HL-60/S4 treated with retinoic acid at 250 ng/mL for 4 days and 3 days (cell line): ENCODE data around the gene CFAP157.

ENCODE experiments used
- in situ Hi-C: fragments of 300-500 bp; cut with MboI; formaldehyde crosslinking; loops from 2 replicates; pipeline ENCODE4 v1.7.0; 2022; ENCODE audit warnings: low sequenced_read_pairs

The CFAP157 gene

DNA sequence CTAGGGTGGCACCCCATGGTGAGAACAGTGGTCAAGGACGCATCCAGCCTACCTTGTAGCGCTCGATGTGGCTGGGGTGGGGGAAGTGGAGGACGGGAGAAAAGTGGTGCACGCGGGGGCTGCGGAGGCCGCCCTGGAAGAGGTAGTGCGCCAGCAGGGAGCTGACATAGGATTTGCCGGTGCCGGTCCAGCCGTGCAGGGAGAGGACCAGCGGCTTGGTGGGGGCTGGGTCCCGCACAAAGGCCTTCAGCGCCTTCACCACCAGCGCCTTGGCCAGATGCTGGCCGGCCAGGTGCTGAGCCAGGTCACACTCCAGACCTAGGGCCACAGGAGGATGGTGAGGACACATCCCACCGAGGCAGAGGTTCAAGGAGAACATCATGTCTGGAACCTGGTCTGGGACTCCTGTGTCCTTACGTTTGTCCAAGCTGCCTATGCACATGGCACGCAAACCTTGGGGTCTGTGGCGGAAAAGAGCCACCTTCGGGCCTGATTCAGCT lies 27.5 kb downstream of the CFAP157 start:
- in situ Hi-C loops, result loop anchor here (10.0 kb wide), 2 partner anchors 131 to 229 kb away; no protein-coding TSS in a partner anchor

DNA sequence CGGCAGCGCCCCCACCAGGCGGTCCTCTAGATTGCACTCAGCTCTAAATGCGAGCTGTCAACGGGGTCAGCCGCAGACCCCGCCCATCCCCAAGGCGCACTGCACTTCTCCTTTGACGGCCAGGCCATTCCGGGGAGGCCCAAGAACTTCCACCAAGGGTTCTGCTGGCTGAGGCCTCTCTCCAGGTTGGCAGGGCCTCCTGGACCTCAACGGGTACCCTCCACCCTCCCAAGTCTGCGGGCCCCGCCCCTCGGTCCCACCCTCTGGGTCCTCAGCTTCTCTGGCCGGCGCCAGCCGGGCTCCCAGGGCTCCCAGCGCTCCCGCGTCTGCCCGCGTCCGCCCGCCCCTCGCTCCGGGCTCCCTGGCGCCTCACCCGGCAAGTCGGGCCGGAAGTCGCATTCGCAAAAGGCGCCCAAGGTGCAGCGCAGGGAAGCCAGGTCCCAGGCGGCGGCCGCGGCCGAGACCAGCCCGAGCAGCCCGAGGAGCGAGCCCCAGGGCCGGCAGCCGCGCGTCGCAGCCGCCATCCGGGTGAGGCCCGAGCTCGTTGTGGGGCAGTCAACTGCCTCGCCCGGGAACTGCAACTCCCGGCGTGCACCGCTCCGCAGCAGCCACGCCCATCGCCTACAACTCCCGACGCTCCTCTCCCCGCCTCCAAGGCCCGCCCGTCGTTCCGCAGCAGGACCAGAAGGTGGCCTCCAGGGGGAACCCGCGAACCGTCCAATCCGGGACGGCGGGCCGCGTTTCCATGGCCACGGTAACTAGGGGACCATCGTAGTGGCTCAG lies 28.1 kb downstream of the CFAP157 start, which contains the start of gene TOR2A:
Gene TOR2A, minus strand, starts transcription at position 548 of the 783 bp plus-strand sequence. Its CDS starts 24 bp downstream, at position 524.
- in situ Hi-C loops, result loop anchor here (10.0 kb wide), 2 partner anchors 130 to 230 kb away; no protein-coding TSS in a partner anchor

DNA sequence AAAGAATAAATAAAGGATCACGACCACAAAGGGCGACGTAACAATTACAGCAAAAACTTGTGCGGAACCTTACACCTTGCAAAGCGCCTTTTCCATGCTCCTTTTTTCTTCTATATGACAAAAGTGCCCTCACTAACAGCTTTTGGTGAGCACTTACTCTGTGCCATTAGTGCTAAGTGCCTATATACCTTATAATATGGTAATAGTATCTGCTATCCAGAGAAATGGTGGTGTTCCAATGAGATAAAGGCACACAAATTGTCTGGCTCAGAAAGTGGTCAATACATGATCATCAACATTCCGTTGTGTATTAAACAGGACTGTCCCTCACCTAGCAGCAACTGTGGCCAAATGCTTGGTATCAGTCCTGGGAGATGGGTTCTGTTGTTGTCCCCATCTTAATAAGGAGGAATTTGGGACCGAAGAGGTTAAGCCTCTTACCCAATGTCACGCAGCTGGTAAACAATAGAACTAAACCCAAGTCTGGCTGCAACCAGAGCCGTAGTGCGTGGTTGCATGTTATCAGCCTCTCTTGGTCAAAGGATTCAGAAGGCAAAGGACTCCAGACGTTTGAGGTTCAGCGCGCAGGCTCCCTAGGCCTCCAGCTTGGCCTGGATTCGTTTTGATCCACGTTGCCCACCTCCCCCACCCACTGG lies 28.9 kb downstream of the CFAP157 start:
- in situ Hi-C loops, result loop anchor here (10.0 kb wide), 2 partner anchors 129 to 231 kb away; no protein-coding TSS in a partner anchor

DNA sequence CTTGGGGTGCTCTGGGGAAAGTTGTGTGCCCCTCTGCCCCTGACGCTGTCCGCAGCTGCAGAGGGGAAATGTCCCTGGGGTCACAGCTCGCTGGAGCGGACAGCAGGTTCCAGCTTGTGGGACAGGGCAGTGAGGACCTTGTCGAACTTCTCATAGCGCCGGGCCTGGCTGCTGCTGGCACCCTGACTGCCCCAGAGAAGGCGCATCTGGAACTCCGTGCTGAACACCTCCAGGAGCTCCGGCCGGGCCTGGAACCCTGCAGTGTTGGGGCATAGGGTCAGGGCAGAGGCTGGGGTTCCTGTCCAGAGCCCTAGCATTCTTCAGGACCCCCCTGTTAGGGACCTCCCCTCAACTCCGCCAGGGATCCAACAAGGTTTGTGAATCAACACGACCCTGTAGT lies 31.9 kb downstream of the CFAP157 start:
- in situ Hi-C loops, result loop anchor here (10.0 kb wide), 2 partner anchors 126 to 234 kb away; no protein-coding TSS in a partner anchor

DNA sequence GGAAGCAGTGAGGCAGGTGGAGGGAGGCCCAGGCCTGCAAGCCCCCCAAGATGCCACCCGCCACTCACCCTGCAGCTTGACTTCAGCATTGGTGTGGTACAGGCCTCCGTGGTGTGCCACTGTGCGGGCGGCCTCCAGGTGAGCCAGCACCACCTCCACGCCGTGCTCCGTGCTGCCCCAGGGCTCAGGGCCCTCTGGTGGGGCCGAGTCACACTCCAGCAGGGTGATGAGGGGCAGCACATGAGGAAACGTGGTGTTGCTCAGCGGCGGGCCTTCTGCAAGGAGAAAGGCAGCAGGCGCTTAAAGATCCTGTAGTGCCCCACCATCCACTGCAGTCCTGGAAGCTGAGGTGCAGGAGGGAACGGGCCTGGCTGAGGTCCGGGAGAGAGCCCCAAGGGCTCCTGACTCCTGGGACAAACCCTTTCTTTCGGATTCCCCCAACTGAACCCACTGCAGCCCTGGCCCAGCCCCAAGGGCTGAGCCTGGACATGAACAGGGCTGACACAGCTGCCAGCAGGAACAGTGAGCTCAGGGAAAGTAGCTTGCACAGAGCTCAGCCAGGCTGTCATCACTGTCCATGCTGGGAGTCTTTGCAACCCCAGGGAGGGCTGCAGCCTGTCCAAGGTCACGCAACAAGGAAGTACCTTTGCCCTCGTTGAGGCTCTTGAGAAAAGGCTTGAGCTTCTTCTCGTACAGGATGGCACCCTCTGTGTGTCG lies 33.0 kb downstream of the CFAP157 start:
- in situ Hi-C loops, result loop anchor here (10.0 kb wide), 2 partner anchors 125 to 235 kb away; no protein-coding TSS in a partner anchor

DNA sequence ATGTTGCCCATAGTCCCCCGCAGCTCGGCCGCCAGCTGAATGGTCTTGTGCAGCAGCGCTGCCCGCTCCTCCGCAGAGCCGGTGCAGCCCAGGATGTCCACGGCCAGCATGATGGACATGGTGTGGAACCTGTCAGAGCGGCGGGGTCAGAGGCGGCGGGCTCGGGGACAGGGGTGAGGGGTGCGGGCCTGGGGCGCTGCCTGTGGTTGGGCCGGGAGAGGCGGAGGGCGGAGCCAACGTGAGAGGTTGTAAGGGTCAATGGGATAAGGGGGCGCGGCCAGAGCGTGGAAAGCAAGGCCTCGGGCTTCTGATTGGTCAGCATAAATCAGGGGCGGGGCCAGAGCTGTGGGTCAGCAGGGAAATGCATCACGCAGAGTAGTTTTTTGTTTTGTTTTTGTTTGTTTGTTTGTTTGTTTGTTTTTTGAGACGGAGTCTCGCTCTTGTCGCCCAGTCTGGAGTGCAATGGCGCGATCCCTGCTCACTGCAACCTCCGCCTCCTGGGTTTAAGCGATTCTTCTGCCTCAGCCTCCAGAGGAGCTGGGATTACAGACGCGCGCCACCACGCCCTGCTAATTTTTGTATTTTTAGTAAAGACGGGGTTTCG lies 35.1 kb downstream of the CFAP157 start:
- in situ Hi-C loops, result no loop called here

DNA sequence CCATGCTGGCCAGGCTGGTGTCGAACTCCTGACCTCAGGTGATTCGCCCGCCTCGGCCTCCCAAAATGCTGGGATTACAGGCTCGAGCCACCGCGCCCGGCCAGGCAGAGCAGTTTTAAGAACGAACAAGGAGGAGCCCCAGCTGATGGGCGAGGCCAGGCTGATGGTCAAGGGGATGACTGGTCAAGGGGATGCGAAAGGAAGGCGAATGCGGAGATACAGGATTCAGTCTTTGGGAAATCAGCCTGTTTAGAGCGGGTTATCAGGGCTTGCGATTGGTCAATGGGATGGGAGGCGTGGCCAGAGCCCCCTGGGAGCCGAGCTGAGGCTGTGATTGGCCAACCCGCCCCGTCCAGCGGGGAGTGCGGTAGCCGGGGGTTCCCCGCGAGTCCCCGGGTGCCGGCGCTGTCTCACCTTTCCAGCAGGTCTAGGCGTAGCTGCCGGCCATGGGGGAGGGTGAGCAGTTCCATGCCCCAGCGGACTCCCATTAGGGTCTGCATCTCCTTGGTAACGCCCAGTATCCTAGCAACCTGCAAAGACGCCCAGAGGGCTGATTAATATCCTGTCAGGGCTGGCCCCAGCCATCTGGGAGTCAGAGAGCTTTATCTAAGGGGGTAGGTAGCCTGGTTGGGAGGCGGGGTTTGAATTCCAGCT lies 35.8 kb downstream of the CFAP157 start:
- in situ Hi-C loops, result no loop called here

DNA sequence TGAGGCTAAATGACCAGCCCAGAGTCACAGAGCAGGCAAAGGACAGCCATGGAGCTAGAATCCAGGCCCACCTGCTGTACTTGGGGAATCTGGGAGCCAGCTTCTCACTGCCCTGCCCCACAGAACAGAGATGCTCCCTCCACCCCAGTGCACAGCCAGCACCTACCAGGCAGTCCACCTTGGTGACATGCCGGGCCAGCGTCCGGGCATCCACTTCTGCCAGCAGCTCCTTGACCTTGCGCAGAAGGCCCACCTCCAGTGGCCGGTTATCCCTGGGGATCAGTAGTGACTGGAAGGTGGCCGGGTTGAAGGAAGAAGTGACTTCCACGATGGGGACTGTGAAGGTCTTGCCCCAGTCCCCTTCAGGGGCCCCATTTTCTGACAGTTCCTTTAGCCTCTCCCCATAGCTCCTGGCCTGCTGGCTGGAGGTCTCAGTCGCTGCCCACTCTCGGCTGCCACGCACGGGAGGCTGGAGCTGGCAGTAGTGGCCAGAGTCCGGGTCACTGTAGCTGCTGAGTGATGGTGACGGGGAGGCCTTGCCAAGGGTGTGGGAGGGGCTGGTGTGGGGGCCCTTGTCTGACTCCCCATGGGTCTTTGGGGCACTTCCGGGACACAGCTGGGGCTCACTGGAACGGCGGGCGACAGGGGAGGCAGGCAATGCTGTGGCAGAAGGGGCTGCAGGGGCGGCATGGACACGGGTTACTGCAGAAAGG lies 37.8 kb downstream of the CFAP157 start:
- in situ Hi-C loops, result no loop called here

DNA sequence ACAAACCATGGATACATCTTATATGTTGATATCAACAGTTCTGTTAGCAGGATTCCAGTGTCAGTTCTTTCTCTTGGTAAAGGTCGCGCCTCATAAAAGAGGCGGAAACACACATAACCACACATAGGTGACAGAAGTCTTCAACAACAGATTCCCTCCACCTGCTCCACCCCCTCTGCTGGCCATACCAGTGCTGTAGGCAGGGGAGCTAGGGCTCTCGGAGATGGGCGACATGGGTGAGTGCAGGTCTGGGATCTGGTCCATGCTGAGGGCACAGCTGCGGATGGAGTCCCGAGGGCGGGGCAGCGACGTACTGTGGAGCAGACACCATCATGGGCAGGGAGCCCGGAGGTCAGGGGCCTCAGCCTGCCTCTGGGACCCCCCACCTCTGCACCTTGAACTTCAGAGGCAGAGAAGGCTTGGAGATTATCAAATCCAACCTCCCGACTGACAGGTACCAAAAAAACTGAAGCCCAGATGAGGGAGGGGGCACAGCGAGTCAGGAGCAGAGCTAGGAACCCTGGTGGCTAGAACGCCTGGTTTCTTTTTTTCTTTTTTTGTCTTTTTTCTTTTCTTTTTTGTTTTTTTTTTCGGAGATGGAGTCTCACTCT lies 40.3 kb downstream of the CFAP157 start:
- in situ Hi-C loops, result no loop called here

DNA sequence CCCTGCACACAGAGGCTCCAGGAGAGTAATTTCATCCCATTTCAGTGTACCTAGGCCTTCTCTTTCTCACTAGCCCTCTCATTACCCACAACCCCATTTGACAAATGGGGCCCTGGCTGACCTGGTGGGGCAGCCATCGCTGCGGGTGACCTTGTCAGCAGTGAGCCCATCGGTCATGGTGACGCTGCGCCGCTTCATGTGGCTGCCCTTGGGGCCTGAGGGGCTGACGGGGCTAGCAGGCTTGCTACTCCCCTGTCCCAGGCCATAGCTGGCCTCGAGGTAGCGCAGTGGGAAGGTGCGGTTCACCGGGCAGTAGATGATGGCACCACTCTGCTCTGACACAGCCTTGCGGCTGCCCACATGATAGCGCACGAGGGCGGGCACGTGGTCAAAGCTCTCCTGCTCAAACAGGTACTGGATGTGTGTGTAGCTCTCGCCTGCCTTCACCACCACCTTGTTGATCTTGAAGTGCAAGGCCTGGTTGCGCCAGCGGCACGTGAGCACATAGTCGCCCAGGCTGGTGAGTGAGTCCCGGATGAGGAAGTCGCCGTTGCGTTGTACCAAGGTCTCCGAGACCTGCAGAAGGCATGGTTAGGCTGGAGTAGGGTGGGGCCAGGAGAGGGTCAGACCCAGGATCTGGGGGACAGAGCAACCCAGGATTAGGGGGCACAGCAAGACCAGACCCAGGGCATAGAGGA lies 42.5 kb downstream of the CFAP157 start:
- in situ Hi-C loops, result no loop called here

DNA sequence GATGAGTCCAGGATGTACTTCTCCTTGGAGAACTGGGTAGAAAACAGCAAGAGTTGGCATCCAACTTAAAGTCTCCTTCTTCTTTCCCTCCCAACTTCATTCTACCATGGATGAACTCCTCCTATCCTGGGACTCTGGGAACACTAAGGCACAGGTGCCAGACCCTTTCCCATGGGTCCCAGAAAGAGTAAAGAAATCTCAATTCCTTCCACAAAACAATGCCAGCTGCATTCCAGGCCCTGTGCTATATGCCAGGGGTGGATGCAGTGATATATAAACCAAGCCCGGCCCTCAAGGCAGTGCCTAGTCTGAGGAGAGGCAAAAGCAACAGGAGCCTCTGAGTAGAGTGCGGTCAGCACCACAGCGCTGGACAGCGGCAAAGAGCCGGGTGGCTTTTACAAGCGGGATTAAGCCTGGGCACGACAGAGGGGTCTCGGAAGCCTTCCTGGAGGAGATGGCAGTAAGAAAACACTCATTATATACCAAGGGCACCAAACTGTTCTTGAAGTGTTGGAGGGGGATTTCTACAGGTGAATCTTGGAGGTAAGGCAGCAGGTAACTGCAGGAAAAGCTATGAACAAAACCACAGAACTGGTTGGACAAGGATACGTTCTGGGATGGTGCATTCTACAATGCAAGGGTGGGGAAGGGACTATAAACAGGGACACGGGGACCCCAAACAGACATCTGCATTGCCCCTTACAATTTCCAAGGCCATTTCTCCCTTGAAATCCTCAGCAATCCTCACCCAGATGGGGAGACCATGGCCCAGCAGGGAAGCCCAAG lies 44.7 kb downstream of the CFAP157 start:
- in situ Hi-C loops, result no loop called here

DNA sequence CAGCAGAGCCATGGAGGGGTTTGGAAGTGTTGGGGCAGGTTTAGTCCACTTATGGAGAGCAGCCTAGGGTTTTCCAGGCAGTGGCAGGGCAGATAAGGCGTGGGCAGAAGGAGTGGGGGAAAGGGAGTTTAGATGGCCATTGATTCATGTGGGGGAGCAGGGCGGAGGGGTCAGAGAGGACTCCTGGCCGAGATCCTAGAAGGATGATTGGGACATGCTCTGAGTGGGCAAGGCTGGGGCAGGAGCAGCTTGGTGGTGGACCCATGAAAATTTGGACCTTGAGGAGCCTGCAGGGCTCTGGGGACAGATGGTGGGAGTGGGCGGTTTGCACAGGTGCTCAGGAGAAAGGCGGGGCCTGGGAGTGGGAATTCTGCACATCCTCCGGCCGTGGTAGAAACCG lies 46.4 kb downstream of the CFAP157 start:
- in situ Hi-C loops, result no loop called here

DNA sequence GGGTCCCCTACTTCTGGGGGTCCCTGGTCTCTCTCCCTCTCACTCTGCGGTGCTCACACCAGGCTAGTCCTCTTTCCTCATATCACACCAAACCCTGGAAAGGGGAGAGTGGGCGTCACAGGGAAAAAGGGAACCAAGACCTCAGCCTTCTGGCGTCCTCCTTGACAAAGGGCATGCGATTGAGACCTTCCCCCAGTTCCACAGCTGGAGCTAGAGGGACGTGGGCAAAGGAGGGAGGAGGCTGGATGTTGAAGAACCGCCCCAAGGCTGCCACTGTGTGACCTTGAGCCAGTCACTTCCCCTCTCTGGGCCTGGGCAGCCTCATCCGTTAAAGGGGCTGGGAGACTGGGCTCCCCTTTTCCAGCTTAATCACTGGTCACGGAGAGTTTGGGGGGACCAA lies 46.8 kb downstream of the CFAP157 start:
- in situ Hi-C loops, result no loop called here

DNA sequence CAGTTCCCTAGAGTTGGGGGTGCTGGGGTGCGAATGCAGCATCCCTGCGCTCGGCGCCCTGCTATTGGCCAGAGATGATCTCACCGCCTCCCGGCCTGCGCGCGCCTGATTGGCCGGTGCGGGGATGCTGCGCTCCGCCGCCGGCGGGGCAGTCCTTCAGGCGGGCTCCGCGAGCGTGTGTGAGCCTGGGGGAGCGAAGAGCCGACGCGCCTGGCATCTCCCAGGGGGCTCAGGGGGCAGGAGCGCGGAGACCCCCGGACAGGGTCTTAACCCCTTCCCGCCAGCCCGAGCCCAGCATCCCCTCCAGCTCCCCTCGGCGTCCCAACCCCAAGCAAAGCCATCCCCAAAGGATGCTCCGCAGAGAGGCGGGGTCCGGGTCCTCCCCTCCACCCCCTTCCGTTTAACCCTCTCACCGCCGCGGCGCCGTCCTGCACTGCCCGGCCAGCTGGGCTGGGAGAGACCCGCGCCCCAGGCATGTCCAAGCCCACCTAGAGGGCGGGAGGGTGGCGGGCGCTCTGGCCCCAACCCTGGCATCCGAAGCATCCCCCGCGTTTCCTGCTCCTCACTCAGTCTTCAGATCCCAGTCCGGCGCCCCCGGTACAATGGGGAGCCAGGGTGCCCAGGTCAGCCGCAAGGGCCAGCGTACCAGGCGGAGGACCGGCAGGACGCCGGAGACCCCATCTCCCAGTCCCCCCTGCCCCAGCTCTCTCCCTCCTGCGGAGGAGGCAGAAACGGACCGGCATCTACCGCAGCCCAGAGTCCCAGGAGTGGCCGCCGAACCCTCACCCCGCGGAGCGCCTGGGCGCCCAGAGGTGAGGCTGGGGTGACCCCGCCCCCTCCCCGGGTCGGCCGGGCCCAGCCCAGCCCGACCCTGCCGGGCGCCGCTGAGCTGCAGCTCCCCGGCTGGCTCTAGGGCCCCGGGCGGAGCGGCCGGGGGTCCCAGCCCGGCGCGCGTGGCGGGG lies 47.6 kb downstream of the CFAP157 start:
- in situ Hi-C loops, result no loop called here

DNA sequence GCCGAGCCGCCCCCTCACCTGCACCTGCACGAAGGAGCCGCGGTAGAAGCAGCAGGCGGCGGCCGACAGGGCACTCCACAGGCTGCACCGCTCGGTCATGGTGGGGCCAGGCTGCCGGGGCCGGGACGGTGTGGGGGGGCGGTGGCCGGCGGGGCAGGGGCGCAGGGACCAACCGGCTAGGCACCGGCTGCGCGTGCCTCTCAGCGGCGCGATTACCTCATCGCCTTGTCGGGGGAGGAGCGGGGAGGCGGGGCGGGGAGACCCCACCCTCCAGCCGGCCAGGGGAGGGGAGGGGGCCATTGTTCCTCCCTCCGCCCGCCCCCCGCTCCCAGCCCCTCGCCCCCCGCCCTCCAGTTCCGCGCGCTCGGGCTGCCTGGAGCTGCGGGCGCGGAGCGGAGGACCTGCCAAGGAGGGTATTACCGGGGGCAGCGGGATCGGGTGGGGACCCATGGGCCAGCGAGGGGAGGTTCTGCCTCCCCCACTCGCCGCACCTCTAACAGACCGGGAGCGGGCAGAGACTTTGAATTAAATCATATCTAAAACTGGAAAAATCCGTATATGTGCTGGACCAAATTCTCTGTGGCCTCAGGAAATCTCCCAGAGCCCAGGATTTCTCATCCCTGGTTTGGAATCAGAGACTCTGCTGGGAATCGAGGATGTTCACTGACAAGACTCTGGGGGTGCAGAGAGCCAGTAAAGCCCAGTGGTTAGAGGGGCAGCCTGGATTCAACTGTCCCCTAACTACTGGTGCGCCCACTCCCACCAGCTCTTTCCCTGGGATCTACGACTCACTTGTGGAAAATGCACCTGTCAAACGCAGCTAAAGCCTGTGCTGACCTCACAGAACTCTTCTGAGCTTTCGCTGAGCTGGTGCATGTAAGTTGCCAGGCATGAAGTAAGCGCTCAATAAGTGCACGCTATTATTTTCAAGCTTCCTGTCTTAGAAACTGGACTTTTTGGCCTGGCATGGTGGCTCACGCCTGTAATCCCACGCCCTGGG lies 48.6 kb downstream of the CFAP157 start:
- in situ Hi-C loops, result no loop called here
